Measurements from ENCODE around the gene CD36. TPM values are rescaled to one million over a fixed set of nuclear protein-coding genes. Genes with fewer than 3 reads are reported as not detected.

Gene CD36
- total and polyA plus RNA-seq, 2 of the 8 experiments (the other 6 are each of a cell fraction or from before 2014, with no cell fraction given): 0.33 to 0.60 TPM

DNA sequence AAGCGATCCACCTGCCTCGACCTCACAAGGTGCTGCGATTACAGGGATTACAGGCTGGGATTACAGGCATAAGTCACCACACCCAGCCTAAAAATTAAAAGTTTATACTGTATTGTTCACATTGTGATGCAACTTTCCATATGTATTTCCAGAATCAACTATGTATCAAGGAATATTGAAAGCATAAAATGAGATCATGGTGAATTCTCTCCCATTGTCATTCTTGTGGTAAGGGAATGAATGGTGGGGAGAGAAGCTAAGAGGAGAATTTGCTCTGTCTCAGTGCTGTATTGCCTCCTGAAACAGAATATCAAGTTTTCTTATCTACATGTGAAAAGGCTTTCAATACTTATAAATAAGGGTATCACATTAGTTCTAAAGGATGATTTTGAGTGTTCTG, 81.7 kb downstream of the CD36 start (continued):
- TF ChIP-seq RAD21 (IDR thresholded peaks at IDR 0.05 in 1 of 2, conservative IDR thresholded peaks at IDR 0.05 in 1 of 2; ENCODE audit: low read depth in 2 of 2, low read length in 2 of 2): no peak
- no peak for TF ChIP-seq HDAC6 (IDR thresholded peaks at IDR 0.05; ENCODE audit: low read depth, low read length)
- no peak for TF ChIP-seq CBX5 (IDR thresholded peaks at IDR 0.05; ENCODE audit: low read depth, low read length)
- TF ChIP-seq BCL11A (IDR thresholded peaks at IDR 0.05; ENCODE audit: low read depth in 2 of 2, low read length in 2 of 2): no peak

Data from H1 (cell line).